A549 (cell line): ENCODE measurements around the gene SSBP3.

Experiments used
- CEBPB ChIP-seq, 2 experiments: fragments of >200 bp in 1 of 2; sonication (Bioruptor Twin) in 1 of 2; formaldehyde crosslinking in 1 of 2; IDR thresholded peaks; 2 replicates each; pipeline ENCODE4 v1.6.1; 2012 to 2016
- CTCF ChIP-seq: fragments of >200 bp; sonication (Bioruptor Twin); formaldehyde crosslinking; IDR thresholded peaks from 3 replicates; pipeline ENCODE4 v1.5.1; 2016
- ELK1 ChIP-seq: fragments of 150-350 bp; IDR thresholded peaks from 2 replicates; pipeline ENCODE4 v1.6.1; 2014; ENCODE audit warnings: low read depth, mild to moderate bottlenecking, low read length
- EP300 ChIP-seq, 2 experiments: fragments of >200 bp; sonication (Bioruptor Twin); formaldehyde crosslinking; IDR thresholded peaks; 2 replicates in 1 of 2; 3 replicates in 1 of 2; pipeline ENCODE4 v1.6.1; 2016 to 2017
- ESRRA ChIP-seq: fragments of 150-350 bp; IDR thresholded peaks from 2 replicates; pipeline ENCODE4 v1.6.1; 2014; ENCODE audit warnings: mild to moderate bottlenecking, low read length, borderline replicate concordance
- FOSL2 ChIP-seq, 2 experiments: fragments of 450-650 bp in 1 of 2; fragments of >200 bp in 1 of 2; sonication (Bioruptor Twin) in 1 of 2; formaldehyde crosslinking; IDR thresholded peaks; 2 replicates each; pipeline versions ENCODE4 v1.5.0 to v1.6.1; 2016 to 2020; ENCODE audit warnings: mild to moderate bottlenecking in 1 of 2, moderate library complexity in 1 of 2
- JUNB ChIP-seq: fragments of >200 bp; sonication (Bioruptor Twin); formaldehyde crosslinking; IDR thresholded peaks from 2 replicates; pipeline ENCODE4 v1.6.1; 2016
- KDM1A ChIP-seq: fragments of 200-600 bp; sonication (generic); IDR thresholded peaks from 2 replicates; pipeline ENCODE4 v1.6.1; 2016; ENCODE audit warnings: low read depth, mild to moderate bottlenecking
- NR3C1 ChIP-seq: fragments of >200 bp; sonication (Bioruptor Twin); formaldehyde crosslinking; IDR thresholded peaks from 3 replicates; pipeline ENCODE4 v1.6.1; 2017
- POLR2A ChIP-seq: IDR thresholded peaks from 2 replicates; pipeline ENCODE4 v1.6.1; 2012; ENCODE audit warnings: mild to moderate bottlenecking, low read length

- TF ChIP-seq CTCF (no peak), POLR2A (no peak), ESRRA (no peak), FOSL2 (IDR thresholded peaks at IDR 0.05) (no peak), FOSL2 (CRISPR knock-in tag; IDR thresholded peaks at IDR 0.05) (no peak), ELK1 (no peak), CEBPB (IDR thresholded peaks at IDR 0.05) (no peak), JUNB (no peak), NR3C1 (no peak), EP300 (IDR thresholded peaks at IDR 0.05) (no peak), KDM1A (no peak)
These were observed 75.0 kb downstream of the SSBP3 start for GRCh38 chr1:54331091-54331772.
